ENCODE results near the gene CCDC150.

Gene CCDC150

DNA sequence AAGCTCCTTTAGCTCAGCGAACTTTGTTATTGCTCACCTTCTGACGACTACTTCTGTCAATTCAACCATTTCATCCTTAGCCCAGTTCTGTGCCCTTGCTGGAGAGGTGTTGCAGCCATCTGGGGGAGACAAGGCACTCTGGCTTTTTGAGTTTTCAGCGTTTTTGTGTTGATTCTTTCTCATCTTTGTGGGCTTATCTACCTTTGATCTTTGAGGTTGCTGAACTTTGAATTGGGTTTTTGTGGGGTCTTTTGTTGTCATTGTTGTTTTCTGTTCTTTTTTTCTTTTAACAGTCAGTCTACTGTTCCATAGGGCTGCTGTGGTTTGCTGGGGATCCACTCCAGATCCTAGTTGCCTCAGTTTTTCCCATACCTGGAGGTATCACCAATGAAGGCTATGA is 102.7 kb downstream of the CCDC150 start:
- H3K4me1 ChIP-seq (ENCODE audit: control extremely low read depth in 1 of 4, control insufficient read depth in 4 of 4, insufficient read depth in 4 of 4, low read length in 3 of 4), result no peaks in the 10 kb centered on the region
- no peak for DNase-seq
- no peak overlapping the region for H3K27ac ChIP-seq (ENCODE audit: insufficient read depth in 1 of 2, low read depth in 1 of 2, low read length in 2 of 2, poor library complexity in 1 of 2, severe bottlenecking in 2 of 2)
- no peak overlapping the region for H3K4me3 ChIP-seq (ENCODE audit: control insufficient read depth in 1 of 7, extremely low read depth in 1 of 7, insufficient read depth in 4 of 7, low read depth in 2 of 7, low read length in 6 of 7)
- ChIA-PET CTCF (interaction anchor here (1.9 to 2.5 kb wide), 2 partner anchors 9 to 12 kb away, joined by 5 to 7 read pairs; no protein-coding TSS in a partner anchor), POLR2A (interaction anchor here (0.6 kb wide), 1 partner anchor 887 kb away, joined by 3 read pairs; no protein-coding TSS in a partner anchor)
- no peaks in the 10 kb centered on the region for H3K27me3 ChIP-seq (replicated peaks in 2 of 5; ENCODE audit: control insufficient read depth in 4 of 5, insufficient read depth in 5 of 5, low read length in 4 of 5)
- 100% methylated on average over 1 of the region's 3 CpGs for WGBS (ENCODE audit: insufficient coverage)
- H3K9me3 ChIP-seq (ENCODE audit: control extremely low read depth in 1 of 5, control insufficient read depth in 4 of 5, insufficient read depth in 2 of 5, low read depth in 1 of 5, low read length in 4 of 5), result peaks cover 0 to 8% (median 2%) of the 10 kb centered on the region in 5 experiments
- H3K36me3 ChIP-seq (ENCODE audit: control insufficient read depth in 4 of 4, insufficient read depth in 4 of 4, low read length in 3 of 4), result peaks cover 0 to 6% (median 0%) of the 10 kb centered on the region in 4 experiments

DNA sequence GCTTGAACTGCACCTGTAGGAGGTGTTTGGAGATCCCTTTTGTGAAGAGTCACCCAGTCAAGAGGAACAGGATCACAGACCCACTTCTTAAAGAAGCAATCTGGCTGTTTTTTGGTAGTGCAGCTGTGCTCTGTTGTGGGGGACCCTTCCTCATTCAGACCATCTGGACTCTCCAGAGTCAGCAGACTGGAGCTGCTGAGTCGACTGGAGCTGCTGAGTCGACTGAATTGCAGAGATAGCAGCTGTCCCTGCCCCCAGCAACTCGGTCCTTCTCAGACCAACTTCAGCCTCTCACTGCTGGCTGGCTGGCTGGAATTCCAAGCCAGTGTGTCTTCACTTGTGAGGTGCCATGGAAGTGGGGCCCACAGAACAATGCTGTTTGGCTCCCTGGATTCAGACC is 103.2 kb downstream of the CCDC150 start:
- no peak for DNase-seq
- Histone ChIP-seq H3K4me3 (ENCODE audit: control insufficient read depth in 1 of 7, extremely low read depth in 1 of 7, insufficient read depth in 4 of 7, low read depth in 2 of 7, low read length in 6 of 7) (no peak overlapping the region), H3K27me3 (replicated peaks in 2 of 5; ENCODE audit: control insufficient read depth in 4 of 5, insufficient read depth in 5 of 5, low read length in 4 of 5) (no peaks in the 10 kb centered on the region), H3K4me1 (ENCODE audit: control extremely low read depth in 1 of 4, control insufficient read depth in 4 of 4, insufficient read depth in 4 of 4, low read length in 3 of 4) (no peaks in the 10 kb centered on the region), H3K9me3 (ENCODE audit: control extremely low read depth in 1 of 5, control insufficient read depth in 4 of 5, insufficient read depth in 2 of 5, low read depth in 1 of 5, low read length in 4 of 5) (peaks cover 0 to 8% (median 2%) of the 10 kb centered on the region in 5 experiments), H3K27ac (ENCODE audit: insufficient read depth in 1 of 2, low read depth in 1 of 2, low read length in 2 of 2, poor library complexity in 1 of 2, severe bottlenecking in 2 of 2) (no peak overlapping the region), H3K36me3 (ENCODE audit: control insufficient read depth in 4 of 4, insufficient read depth in 4 of 4, low read length in 3 of 4) (peaks cover 0 to 6% (median 0%) of the 10 kb centered on the region in 4 experiments)
- ChIA-PET POLR2A (no interaction called here), CTCF (interaction anchor here (1.9 to 2.5 kb wide), 2 partner anchors 8 to 12 kb away, joined by 5 to 7 read pairs; no protein-coding TSS in a partner anchor)
- 92% methylated on average over 3 of the region's 3 CpGs for WGBS (ENCODE audit: insufficient coverage)

DNA sequence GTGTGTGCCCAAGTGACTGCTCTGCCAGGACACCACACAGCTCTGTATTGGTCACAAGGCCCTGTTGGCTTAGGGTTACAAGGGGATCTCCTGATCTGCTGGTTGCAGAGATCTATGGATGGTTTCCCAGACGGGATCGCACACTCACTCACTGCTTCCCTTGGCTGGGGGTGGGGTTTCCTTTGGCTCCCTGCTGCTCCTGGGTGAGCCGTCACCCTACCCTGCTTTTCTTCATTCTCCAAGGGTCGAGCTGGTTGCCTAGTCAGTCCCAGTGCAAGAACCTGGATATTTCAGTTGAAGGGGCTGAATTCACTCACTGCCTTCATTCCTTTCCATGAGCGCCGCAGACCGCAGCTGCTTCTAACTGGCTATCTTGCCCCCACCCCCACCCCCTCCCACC is 103.7 kb downstream of the CCDC150 start:
- 100% methylated on average over 3 of the region's 7 CpGs for WGBS (ENCODE audit: insufficient coverage)
- CTCF ChIA-PET, result interaction anchor here (1.9 to 2.5 kb wide), 2 partner anchors 8 to 13 kb away, joined by 5 to 7 read pairs; no protein-coding TSS in a partner anchor

DNA sequence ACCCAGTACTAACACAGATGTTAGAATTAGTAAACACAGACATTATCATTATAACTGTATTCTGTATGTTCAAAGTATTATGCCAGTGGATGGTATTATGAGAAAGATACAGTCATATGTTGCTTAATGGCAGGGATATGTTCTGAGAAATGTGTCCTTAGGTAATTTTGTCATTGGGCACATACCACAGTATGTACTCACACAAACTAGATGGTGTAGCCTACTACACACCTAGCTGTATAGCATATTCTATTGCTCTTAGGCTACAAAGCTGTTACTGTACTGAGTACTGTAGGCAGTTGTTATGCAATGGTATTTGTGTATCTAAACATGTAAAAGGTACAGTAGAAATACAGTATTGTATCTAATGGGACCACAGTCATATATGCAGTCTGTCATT is 106.2 kb downstream of the CCDC150 start:
- H3K27me3 ChIP-seq (replicated peaks in 2 of 5; ENCODE audit: control insufficient read depth in 4 of 5, insufficient read depth in 5 of 5, low read length in 4 of 5), result no peaks in the 10 kb centered on the region
- POLR2A ChIA-PET, result no interaction called here

More for the DNA sequence above, 103.7 kb downstream of the CCDC150 start:
- H3K9me3 ChIP-seq (ENCODE audit: control extremely low read depth in 1 of 5, control insufficient read depth in 4 of 5, insufficient read depth in 2 of 5, low read depth in 1 of 5, low read length in 4 of 5), result peaks cover 0 to 5% (median 2%) of the 10 kb centered on the region in 5 experiments
- POLR2A ChIA-PET, result interaction anchor here (0.6 kb wide), 1 partner anchor 295 kb away, joined by 4 read pairs; no protein-coding TSS in a partner anchor
- H3K27ac ChIP-seq (ENCODE audit: insufficient read depth in 1 of 2, low read depth in 1 of 2, low read length in 2 of 2, poor library complexity in 1 of 2, severe bottlenecking in 2 of 2), result no peak overlapping the region
- H3K4me1 ChIP-seq (ENCODE audit: control extremely low read depth in 1 of 4, control insufficient read depth in 4 of 4, insufficient read depth in 4 of 4, low read length in 3 of 4), result peaks cover 0 to 4% (median 2%) of the 10 kb centered on the region in 4 experiments
- no peak for DNase-seq
- no peak overlapping the region for H3K4me3 ChIP-seq (ENCODE audit: control insufficient read depth in 1 of 7, extremely low read depth in 1 of 7, insufficient read depth in 4 of 7, low read depth in 2 of 7, low read length in 6 of 7)
- peaks cover 0 to 6% (median 0%) of the 10 kb centered on the region in 4 experiments for H3K36me3 ChIP-seq (ENCODE audit: control insufficient read depth in 4 of 4, insufficient read depth in 4 of 4, low read length in 3 of 4)
- no peaks in the 10 kb centered on the region for H3K27me3 ChIP-seq (replicated peaks in 2 of 5; ENCODE audit: control insufficient read depth in 4 of 5, insufficient read depth in 5 of 5, low read length in 4 of 5)

DNA sequence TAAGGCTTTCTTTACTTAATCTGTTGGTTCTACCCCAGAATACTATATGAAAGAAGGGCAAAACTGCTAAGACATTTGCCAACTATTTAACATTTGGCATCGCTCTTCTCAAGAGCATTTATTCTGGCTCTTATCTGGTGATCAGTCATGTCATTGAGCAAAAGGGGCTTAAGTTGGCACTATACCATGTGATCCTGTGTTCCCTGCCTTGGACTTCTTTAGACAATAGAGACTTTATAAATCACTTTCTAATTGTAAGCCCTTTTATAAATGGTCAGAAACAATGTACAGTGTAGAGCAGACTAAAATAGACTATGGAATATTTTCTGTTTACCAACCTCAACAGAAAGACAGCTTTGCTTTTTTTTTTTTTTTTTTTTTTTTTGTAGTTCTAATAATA is 107.9 kb downstream of the CCDC150 start:
- Histone ChIP-seq H3K27me3 (replicated peaks in 2 of 5; ENCODE audit: control insufficient read depth in 4 of 5, insufficient read depth in 5 of 5, low read length in 4 of 5) (no peaks in the 10 kb centered on the region), H3K9me3 (ENCODE audit: control extremely low read depth in 1 of 5, control insufficient read depth in 4 of 5, insufficient read depth in 2 of 5, low read depth in 1 of 5, low read length in 4 of 5) (no peaks in the 10 kb centered on the region), H3K36me3 (ENCODE audit: control insufficient read depth in 4 of 4, insufficient read depth in 4 of 4, low read length in 3 of 4) (peaks cover 0 to 4% (median 0%) of the 10 kb centered on the region in 4 experiments), H3K4me1 (ENCODE audit: control extremely low read depth in 1 of 4, control insufficient read depth in 4 of 4, insufficient read depth in 4 of 4, low read length in 3 of 4) (peaks cover 2 to 13% (median 6%) of the 10 kb centered on the region in 4 experiments), H3K4me3 (ENCODE audit: control insufficient read depth in 1 of 7, extremely low read depth in 1 of 7, insufficient read depth in 4 of 7, low read depth in 2 of 7, low read length in 6 of 7) (no peak overlapping the region), H3K27ac (ENCODE audit: insufficient read depth in 1 of 2, low read depth in 1 of 2, low read length in 2 of 2, poor library complexity in 1 of 2, severe bottlenecking in 2 of 2) (no peak overlapping the region)
- CTCF ChIA-PET, result interaction anchor here (1.0 to 1.4 kb wide), 2 partner anchors 10 to 15 kb away, joined by 3 to 4 read pairs; no protein-coding TSS in a partner anchor
- 100% methylated on average over 1 of the region's 1 CpG for WGBS (ENCODE audit: insufficient coverage)
- DNase-seq, result no peak
- POLR2A ChIA-PET, result no interaction called here

More for the DNA sequence above, 106.2 kb downstream of the CCDC150 start:
- Histone ChIP-seq H3K4me1 (ENCODE audit: control extremely low read depth in 1 of 4, control insufficient read depth in 4 of 4, insufficient read depth in 4 of 4, low read length in 3 of 4) (peaks cover 0 to 13% (median 4%) of the 10 kb centered on the region in 4 experiments), H3K9me3 (ENCODE audit: control extremely low read depth in 1 of 5, control insufficient read depth in 4 of 5, insufficient read depth in 2 of 5, low read depth in 1 of 5, low read length in 4 of 5) (peaks cover 0 to 2% (median 0%) of the 10 kb centered on the region in 5 experiments), H3K36me3 (ENCODE audit: control insufficient read depth in 4 of 4, insufficient read depth in 4 of 4, low read length in 3 of 4) (peaks cover 0 to 6% (median 0%) of the 10 kb centered on the region in 4 experiments), H3K27ac (ENCODE audit: insufficient read depth in 1 of 2, low read depth in 1 of 2, low read length in 2 of 2, poor library complexity in 1 of 2, severe bottlenecking in 2 of 2) (no peak overlapping the region), H3K4me3 (ENCODE audit: control insufficient read depth in 1 of 7, extremely low read depth in 1 of 7, insufficient read depth in 4 of 7, low read depth in 2 of 7, low read length in 6 of 7) (no peak overlapping the region)
- CTCF ChIA-PET, result no interaction called here
- DNase-seq, result no peak

DNA sequence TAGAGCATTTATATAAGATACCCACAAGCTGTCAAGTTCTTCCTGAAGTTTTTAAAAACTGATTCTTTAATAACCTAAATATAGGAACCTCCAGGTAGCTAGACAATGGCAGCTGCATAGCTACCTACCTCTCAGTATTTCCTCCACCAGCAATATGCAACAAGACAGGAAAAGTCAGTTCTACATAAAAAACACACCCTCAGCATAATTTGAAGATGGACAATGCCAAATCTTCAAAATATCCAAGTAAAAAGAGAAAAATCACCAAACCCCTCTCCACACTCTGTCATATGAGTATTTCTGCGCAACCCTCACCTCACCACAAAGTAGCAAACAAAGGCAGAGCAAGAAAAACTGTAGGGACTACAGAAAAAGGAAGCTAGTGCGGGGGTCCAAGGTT is 108.6 kb downstream of the CCDC150 start:
- no peaks in the 10 kb centered on the region for H3K36me3 ChIP-seq (ENCODE audit: control insufficient read depth in 4 of 4, insufficient read depth in 4 of 4, low read length in 3 of 4)
- ChIA-PET CTCF (interaction anchor here (0.7 to 1.4 kb wide), 3 partner anchors 10 to 120 kb away, joined by 3 to 4 read pairs (median 3); no protein-coding TSS in a partner anchor), POLR2A (interaction anchor here (0.6 kb wide), 1 partner anchor 117 kb away, joined by 3 read pairs; no protein-coding TSS in a partner anchor)
- peak in 1 of 3 donors; percentile 10 for DNase-seq
- H3K27ac ChIP-seq (ENCODE audit: insufficient read depth in 1 of 2, low read depth in 1 of 2, low read length in 2 of 2, poor library complexity in 1 of 2, severe bottlenecking in 2 of 2), result no peak overlapping the region
- no CpG with 5 or more reads among the region's 2 CpGs for WGBS (ENCODE audit: insufficient coverage)
- peaks cover 2 to 13% (median 6%) of the 10 kb centered on the region in 4 experiments for H3K4me1 ChIP-seq (ENCODE audit: control extremely low read depth in 1 of 4, control insufficient read depth in 4 of 4, insufficient read depth in 4 of 4, low read length in 3 of 4)
- H3K9me3 ChIP-seq (ENCODE audit: control extremely low read depth in 1 of 5, control insufficient read depth in 4 of 5, insufficient read depth in 2 of 5, low read depth in 1 of 5, low read length in 4 of 5), result no peaks in the 10 kb centered on the region
- no peak overlapping the region for H3K4me3 ChIP-seq (ENCODE audit: control insufficient read depth in 1 of 7, extremely low read depth in 1 of 7, insufficient read depth in 4 of 7, low read depth in 2 of 7, low read length in 6 of 7)
- no peaks in the 10 kb centered on the region for H3K27me3 ChIP-seq (replicated peaks in 2 of 5; ENCODE audit: control insufficient read depth in 4 of 5, insufficient read depth in 5 of 5, low read length in 4 of 5)

GRCh38 chr2:196750291-196750923 is 110.9 kb downstream of the CCDC150 start:
- WGBS (ENCODE audit: insufficient coverage), result 95% methylated on average over 3 of the region's 4 CpGs
- POLR2A ChIA-PET, result no interaction called here

More at GRCh38 chr2:196750291-196750923, 110.9 kb downstream of the CCDC150 start:
- CTCF ChIA-PET, result interaction anchor here (0.6 to 1.7 kb wide), 12 partner anchors 9 to 672 kb away, joined by 3 to 9 read pairs (median 3); partner anchors contain the start of gene HECW2
- H3K27me3 ChIP-seq (replicated peaks in 2 of 5; ENCODE audit: control insufficient read depth in 4 of 5, insufficient read depth in 5 of 5, low read length in 4 of 5), result no peaks in the 10 kb centered on the region
- H3K9me3 ChIP-seq (ENCODE audit: control extremely low read depth in 1 of 5, control insufficient read depth in 4 of 5, insufficient read depth in 2 of 5, low read depth in 1 of 5, low read length in 4 of 5), result no peaks in the 10 kb centered on the region
- H3K27ac ChIP-seq (ENCODE audit: insufficient read depth in 1 of 2, low read depth in 1 of 2, low read length in 2 of 2, poor library complexity in 1 of 2, severe bottlenecking in 2 of 2), result no peak overlapping the region
- no peak overlapping the region for H3K4me3 ChIP-seq (ENCODE audit: control insufficient read depth in 1 of 7, extremely low read depth in 1 of 7, insufficient read depth in 4 of 7, low read depth in 2 of 7, low read length in 6 of 7)
- no peak for DNase-seq
- no peaks in the 10 kb centered on the region for H3K36me3 ChIP-seq (ENCODE audit: control insufficient read depth in 4 of 4, insufficient read depth in 4 of 4, low read length in 3 of 4)
- peaks cover 2 to 13% (median 6%) of the 10 kb centered on the region in 4 experiments for H3K4me1 ChIP-seq (ENCODE audit: control extremely low read depth in 1 of 4, control insufficient read depth in 4 of 4, insufficient read depth in 4 of 4, low read length in 3 of 4)
